Stomach (tissue), 4 donors: ENCODE data around the gene PPP1R9B.

Source experiments
- EP300 ChIP-seq: sonication (generic); formaldehyde crosslinking; IDR thresholded peaks from one replicate; pipeline ENCODE4 v1.6.1; 2017; ENCODE audit warnings: antibody characterized with exemption
- POLR2A ChIP-seq, 4 donors: fragments of 450-650 bp; IDR thresholded peaks; one replicate each; pipeline ENCODE4 v1.6.1; 2016; ENCODE audit warnings: antibody characterized with exemption in 4 of 4, control low read depth in 2 of 4, mild to moderate bottlenecking in 1 of 4, moderate library complexity in 1 of 4
- POLR2AphosphoS5 ChIP-seq, 3 donors: sonication (generic); formaldehyde crosslinking; IDR thresholded peaks; one replicate each; pipeline ENCODE4 v1.6.1; 2016; ENCODE audit warnings: antibody characterized with exemption in 3 of 3
- TF ChIP-seq, protein P1 (sequence below), 7 experiments: fragments of 450-650 bp in 4 of 7; fragments of 200-600 bp in 3 of 7; sonication (generic) in 3 of 7; IDR thresholded peaks; one replicate each; pipeline ENCODE4 v1.5.1; 2016 to 2019; ENCODE audit warnings: antibody characterized with exemption in 7 of 7, control low read depth in 2 of 7, mild to moderate bottlenecking in 1 of 7

DNA sequence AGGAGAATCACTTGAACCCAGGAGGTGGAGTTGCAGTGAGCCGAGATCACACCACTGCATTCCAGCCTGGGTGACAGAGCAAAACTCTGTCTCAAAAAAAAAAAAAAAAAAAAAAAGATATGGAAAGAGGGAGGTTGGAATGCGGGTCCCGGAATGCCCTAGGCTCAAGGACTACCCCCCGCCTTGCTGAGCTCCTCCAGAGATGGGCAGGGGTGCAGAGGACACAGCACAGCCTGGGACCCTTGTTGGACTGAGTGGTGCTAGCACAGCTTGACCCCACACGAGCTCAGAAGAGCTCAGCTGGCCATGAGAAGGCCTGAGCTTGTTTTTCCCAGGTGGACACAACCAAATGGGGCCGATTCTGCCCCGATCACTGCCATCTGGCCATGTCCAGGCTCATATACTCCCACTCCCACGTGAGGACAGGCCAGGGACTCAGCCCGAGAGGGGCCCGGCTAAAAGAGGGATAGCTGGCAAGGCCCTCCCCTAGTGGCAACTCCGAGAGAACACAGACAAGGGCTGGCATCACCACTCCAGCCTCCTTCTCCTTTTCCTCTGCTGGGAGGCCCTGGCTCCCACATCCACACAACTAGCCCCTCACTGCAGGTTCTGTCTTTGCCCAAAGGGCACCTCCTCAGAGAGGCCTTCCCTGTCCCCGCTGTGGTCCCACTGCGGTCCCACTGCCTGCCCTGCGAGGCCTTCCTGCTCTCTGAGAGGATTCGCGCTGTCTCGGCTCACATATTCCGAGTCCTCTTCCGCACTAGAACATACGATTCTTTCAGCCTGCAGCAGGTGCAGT, 26.3 kb upstream of the PPP1R9B start:
- TF ChIP-seq, protein P1, sequence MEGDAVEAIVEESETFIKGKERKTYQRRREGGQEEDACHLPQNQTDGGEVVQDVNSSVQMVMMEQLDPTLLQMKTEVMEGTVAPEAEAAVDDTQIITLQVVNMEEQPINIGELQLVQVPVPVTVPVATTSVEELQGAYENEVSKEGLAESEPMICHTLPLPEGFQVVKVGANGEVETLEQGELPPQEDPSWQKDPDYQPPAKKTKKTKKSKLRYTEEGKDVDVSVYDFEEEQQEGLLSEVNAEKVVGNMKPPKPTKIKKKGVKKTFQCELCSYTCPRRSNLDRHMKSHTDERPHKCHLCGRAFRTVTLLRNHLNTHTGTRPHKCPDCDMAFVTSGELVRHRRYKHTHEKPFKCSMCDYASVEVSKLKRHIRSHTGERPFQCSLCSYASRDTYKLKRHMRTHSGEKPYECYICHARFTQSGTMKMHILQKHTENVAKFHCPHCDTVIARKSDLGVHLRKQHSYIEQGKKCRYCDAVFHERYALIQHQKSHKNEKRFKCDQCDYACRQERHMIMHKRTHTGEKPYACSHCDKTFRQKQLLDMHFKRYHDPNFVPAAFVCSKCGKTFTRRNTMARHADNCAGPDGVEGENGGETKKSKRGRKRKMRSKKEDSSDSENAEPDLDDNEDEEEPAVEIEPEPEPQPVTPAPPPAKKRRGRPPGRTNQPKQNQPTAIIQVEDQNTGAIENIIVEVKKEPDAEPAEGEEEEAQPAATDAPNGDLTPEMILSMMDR (IDR thresholded peaks at IDR 0.05): no peak
- TF ChIP-seq POLR2A (IDR thresholded peaks at IDR 0.05): no peak
- no peak for TF ChIP-seq POLR2AphosphoS5 (IDR thresholded peaks at IDR 0.05)
- TF ChIP-seq EP300: no peak
